Kidney capillary endothelial cell (primary cell): ENCODE data around the gene TRAPPC5.

Experiments
- DNase-seq: peaks from one replicate; pipeline ENCODE4 v3.0.0-alpha.2; 2018; ENCODE audit warnings: low spot score

TRAPPC5 gene

DNA sequence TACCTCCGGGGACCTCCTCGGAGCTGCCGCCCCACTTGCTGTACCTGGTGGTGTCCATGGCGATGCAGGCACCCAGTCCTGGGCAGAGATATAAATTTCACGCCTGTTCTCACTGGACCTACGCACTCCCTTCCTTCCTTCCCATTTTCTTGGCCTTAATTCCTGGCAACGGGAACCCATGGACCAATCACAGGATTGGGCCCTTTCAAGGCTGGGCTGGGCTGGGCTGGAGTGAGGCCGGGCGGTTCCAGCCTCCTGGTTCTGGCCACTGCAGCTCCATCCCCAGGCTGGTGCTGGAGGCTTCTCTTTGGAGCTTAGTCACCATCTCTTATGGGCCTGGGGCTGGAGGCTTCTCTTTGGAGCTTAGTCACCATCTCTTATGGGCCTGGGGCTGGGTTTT is 51.4 kb downstream of the TRAPPC5 start, which contains the start of gene CLEC4G:
Gene CLEC4G (minus strand): TSS at position 66 of the 400 bp plus-strand sequence. CDS start 8 bp downstream, at position 58.
- no peak for DNase-seq

DNA sequence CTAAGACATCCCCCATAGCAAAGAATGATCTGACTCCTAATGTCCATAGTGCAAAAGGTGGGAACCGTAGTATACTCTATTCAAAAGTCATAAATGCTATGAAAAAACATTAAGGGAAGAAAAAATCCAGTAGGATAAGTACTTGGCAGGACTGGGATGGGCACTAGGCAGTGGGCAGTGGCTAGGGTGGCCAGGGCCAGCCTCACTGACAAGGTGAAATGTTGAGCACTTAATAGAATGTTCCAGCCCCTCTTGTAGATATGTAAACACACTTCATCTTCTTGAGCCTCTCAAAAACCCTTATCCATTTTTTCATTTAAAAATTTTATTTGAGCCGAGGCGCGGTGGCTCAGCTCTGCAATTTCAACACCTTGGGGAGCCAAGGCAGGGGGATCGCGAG is 52.7 kb downstream of the TRAPPC5 start:
- DNase-seq: no peak

DNA sequence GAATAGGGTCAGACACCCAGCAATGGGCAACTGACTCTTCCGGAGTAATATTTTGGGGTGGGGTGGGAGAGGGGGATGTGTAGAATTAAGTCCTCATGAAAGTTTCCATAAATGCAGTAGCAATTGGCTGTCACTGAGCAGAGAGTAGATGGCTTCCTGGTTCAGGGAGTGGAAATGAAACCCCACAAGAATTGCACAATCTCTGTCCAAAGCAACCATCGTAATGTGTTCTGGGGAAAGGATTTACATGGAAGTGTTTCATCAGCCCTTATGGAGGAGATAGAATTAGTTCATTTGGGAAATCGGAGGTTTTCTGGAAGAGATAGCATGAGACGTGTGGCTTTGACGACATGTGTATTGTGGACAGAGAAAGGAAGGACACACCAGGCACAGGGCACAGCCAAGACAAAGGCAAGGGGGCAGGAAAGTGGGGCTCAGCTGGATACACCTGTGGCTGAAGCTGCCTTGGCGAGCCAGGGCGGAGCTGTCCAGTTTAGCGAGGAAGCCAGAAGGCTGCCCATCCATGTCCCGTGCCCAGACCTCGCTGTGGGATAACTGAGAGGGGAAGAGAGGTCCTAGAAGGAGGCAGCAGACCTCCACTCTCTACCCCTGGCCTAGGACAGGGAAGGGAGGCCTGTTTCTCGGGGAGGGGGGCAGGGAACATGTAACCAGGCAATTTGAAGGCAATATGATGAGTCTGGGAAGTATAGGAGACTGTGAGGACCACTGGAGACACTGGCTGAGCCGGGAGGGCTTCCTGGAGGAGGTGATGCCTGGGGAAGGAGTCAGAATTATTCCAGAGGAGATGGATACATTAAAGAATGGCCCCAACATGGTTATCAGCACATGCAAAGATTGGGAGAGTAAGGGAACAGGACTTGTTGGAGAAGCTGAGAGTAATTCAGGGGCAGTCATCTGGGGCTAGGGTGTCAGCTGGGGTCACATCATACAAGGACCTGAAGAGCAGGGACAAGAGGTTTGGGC is 53.9 kb downstream of the TRAPPC5 start:
- no peak for DNase-seq

DNA sequence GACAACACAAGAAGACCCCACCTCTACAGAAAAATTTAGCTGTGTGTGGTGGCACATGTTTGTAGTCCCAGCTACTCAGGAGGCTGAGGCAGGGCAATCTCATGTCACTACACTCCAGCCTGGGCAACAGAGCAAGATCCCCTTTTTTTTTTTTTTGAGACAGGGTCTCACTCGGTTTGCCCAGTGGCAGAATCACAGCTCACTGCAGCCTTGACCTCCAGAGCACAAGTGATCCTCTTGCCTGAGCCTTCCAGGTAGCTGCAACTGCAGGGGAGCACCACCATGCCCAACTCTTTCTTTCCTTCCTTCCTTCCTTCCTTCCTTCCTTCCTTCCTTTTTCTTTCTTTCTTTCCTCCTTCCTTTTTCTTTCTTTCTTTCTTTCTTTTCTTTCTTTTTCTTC is 55.5 kb downstream of the TRAPPC5 start:
- DNase-seq: no peak

DNA sequence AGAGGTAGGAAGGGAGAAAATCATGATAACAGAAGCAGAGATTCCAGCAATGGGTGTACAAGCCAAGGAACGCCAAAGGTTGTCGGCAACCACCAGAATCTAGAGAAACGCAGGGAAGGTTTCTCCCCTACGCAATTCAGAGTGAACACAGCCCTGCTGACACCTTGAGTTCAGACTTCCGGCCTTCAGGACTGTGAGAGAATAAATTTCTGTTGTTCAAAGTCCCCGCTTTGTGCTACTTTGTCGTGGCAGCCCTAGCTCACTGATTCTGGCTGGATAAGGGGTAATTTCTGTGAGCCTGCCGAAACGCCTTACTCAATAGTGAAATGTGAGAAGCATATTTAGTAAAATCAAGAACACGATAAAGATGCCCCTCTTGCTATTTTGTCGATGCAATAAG is 56.6 kb downstream of the TRAPPC5 start:
- DNase-seq: no peak
